Ureter (tissue), 1 donor: Measurements from ENCODE around the gene CCNYL1. TPM values are rescaled to one million over a fixed set of nuclear protein-coding genes. Genes with fewer than 3 reads are reported as not detected.

ENCODE experiments used
- DNase-seq: peaks from one replicate; pipeline ENCODE4 v3.0.0-alpha.2; 2020; ENCODE audit warnings: low spot score
- total RNA-seq: library from RNA; stranded (reverse); gene quantifications from one replicate; pipeline ENCODE4 v1.2.4, GENCODE V29; 2023
- donor health status: DM: yes; HTN: yes; CAD: no.

CCNYL1 gene
- total RNA-seq, 1 donor from 2014 or later = 21.1 TPM

- DNase-seq = no peak
These were observed 54.7 kb downstream of the CCNYL1 start for GRCh38 chr2:207766041-207766551.

DNA sequence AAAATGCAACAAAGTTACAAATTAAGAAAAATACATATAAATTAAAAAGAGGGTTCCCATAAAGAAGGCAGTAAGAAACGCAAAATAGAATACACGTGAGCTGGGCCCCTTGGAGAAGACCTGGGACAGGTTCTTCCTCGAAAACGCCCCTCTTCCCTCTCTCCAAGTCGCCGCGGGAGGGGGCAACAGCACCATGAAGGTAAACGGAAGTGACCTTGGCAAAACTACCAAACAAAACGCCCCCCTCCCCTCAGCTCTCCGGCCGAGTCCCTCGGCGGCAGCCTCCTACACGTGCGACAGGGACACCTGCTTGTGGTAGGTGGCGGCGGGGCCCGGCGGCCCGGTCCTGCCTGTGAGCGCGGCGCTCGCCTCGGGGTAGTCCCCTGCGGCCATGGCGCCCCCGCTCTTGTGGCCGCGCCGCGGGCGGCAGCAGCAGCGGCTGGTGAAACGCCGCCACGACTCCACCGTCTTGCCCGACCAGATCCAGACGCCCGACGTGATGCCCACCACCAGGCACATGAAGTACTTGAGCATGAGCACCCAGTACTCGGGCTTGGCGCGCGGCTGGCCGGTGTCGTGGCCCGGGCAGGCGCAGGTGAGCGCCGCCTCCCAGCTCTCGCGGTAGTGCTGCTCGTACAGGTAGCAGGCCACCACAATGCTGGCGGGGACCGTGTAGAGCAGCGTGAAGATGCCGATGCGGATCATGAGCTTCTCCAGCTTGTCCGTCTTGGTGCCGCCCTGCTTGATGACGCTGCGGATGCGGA is 55.4 kb downstream of the CCNYL1 start:
- DNase-seq = no peak

DNA sequence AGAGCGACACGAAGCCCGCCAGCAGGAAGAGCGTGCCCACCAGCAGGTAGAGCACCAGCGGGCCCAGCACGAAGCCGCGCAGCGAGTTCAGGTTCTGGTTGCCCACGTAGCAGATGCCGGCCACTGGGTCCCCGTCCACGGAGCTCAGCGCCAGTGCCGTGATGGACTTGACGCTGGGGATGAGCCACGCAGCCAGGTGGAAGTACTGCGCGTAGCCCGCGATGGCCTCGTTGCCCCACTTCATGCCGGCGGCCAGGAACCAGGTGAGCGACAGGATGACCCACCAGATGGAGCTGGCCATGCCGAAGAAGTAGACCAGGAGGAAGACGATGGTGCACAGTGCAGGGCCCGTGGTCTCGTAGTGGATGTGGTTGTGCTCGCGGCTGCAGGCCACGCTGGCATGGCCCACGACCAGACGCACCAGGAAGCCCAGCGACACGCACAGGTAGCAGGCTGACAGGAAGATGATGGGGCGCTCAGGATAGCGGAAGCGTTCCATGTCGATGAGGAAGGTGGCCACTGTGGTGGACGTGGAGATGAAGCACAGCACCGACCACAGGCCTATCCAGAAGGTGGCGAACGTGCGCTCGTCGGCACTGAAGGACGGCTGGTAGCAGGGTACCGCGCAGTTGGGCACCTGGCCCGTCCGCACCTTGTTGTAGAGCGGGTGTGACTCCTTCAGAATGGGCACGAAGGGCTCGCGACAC is 56.2 kb downstream of the CCNYL1 start:
- DNase-seq = no peak

DNA sequence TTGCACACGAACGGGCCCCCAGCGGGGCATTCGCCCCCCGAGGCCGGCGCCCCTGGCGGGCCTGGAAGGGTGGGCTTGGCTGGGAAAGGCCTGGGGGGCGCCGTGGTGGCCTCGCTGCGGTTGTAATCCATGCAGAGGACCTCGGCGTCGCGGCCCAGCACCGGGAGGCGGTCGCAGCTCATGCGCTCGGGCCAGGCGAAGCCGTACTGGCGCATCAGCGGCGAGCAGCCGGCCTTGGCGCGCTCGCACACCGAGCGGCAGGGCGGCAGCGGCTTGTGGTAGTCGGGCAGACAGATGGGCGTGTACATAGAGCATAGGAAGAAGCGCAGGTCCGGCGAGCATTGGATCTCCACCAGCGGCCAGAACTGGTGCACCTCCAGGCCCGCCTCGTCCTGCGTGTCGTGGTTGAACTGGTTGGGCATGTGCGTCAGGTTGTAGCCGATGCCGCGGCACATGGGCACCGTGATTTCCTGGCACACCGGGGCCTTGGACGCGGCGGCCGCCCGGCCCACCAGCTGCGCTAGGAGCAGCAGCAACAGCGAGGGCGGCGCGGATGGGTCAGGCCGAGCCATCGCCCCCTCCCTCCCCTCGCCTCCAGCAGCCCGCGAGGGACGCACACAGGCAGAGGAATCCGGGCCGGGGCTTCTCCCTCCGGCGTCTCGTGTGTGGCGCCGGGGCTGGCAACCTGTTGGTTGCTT is 56.9 kb downstream of the CCNYL1 start:
- peak; percentile 61 for DNase-seq

DNA sequence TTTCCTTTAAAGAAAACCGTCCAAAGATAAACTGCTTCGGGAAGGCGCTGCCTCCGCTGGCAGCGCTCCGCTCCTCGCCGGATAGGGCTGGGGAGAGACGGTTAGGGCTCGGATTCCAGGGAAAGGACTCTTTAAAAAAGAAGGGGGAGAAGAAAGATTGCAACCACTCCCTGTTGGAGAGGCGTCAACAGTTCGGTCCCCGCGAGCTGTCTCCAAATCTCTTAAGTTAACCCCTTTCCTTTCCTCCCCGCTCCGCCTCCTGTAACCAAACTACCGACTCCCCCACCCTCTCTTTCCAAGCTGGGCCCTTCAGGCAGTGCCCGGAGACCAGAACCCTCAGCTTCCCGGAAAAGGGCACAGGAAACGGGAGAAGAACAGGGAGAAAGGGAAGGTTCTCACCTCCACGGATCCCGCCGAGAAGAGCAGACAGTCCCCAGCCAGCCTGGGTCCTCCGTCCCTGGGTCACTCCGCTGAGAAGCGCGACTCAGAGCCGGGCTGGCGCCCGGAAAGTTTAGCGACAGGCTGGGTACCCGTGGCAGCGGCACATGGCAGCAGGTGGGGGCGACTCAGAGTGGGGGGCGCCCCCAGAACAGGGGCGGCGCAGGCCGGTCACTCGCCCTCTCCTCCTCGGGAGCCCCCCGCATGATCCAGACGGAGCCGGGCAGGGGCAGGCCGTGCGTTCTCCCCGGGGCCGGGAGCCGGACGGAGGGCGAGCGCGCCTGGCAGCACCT is 57.6 kb downstream of the CCNYL1 start:
- peak; percentile 49 for DNase-seq

DNA sequence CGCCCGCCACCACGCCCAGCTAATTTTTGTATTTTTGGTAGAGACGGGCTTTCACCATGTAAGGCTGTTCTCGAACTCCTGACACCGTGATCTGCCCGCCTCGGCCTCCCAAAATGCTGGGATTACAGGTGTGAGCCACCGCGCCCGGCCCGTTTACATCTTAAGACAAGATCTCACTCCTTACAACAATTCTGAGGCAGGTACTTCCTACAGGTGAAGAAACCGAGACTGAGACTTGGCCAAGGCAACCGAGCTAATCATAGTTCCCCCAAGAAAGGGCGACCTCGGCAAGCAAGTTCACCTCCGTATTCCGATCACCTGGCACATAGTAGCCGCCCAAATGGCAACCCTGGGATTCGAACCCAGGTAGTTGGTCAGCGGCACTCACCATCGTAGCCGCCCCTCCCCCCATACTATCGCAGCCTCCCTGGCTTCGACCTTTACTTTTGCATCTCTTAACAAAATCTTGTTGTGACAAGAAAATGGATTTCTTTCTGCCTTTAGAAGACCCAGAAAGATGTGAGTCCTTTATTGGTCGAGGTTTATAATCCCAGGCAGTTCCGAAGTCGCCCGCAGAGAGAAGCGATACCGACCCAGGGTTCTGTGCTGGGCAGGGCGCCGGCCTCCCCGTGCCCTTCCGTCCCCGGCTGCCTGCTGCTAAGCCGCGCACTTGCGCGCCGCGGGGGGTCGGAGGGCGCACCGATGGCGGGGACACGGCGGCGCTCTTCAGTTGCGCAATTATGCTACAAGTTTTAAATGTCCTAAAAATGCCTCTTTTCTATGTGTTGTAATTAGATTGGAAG is 59.4 kb downstream of the CCNYL1 start:
- DNase-seq = no peak

GRCh38 chr2:207771421-207771820 is 60.0 kb downstream of the CCNYL1 start:
- no peak for DNase-seq

- DNase-seq = no peak
These were observed 60.8 kb downstream of the CCNYL1 start for GRCh38 chr2:207772081-207772843.

- DNase-seq = no peak
These were observed 61.4 kb downstream of the CCNYL1 start for GRCh38 chr2:207772844-207773205.

GRCh38 chr2:207775473-207775872 is 64.0 kb downstream of the CCNYL1 start:
- no peak for DNase-seq

- no peak for DNase-seq
These were observed 65.7 kb downstream of the CCNYL1 start for GRCh38 chr2:207777124-207777523.

GRCh38 chr2:207778298-207778882 is 67.0 kb downstream of the CCNYL1 start:
- no peak for DNase-seq

DNA sequence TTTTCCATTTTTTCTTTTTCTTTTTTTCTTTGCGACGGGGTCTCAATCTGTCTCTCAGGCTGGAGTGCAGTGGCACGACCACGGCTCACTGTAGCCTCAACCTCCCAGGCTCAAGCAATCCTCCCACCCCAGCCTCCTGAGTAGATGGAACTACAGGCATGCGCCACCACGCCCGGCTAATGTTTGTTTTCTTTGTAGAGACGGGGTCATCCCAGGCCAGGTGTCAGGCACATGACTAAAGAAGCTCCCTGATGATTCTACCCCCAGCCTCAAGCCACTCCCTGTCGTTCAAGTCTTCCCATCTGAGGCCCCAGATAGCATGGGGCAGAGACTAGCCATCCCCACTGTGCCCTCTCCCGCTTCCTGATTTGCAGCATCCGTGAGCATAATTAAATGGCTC is 68.1 kb downstream of the CCNYL1 start:
- DNase-seq = no peak

GRCh38 chr2:207782238-207783030 is 71.0 kb downstream of the CCNYL1 start:
- DNase-seq = no peak

DNA sequence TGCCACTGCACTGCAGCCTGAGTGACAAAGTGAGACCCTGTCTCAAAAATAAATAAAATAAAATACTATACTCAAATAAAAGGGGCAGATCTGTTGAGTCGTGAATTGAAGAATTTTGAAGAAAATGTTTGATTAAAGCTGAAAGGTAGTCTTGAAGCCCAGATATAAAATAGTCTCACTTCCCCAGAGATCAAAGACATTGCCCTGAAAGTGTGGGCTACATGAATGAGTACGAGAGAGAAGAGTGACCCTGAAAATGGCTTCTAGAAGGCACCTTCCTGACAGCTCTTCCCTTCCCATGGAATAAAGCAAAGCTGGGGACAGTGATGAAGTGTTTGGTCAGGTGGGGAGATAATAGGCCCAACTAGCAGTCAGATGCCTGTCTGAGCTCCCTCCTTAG is 72.1 kb downstream of the CCNYL1 start:
- DNase-seq = no peak

- DNase-seq = no peak
These were observed 73.5 kb downstream of the CCNYL1 start for GRCh38 chr2:207784898-207785297.

DNA sequence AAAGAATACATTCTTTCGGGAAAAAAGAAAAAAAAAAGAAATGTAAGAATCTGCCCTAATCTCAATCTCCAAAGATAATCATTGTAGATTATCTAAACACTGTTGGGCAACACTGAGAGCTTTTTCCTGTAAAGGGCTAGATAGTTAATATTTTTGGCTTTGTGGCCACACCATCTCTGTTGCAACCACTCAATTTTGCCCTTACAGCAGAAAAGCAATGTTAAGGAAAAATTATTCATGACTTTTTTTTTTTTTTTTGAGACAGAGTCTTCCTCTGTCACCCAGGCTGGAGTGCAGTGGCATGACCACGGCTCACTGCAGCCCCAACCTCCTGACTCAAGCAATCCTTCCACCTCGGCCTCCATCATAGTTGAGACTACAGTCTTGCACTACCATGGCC is 75.6 kb downstream of the CCNYL1 start:
- DNase-seq = no peak

DNA sequence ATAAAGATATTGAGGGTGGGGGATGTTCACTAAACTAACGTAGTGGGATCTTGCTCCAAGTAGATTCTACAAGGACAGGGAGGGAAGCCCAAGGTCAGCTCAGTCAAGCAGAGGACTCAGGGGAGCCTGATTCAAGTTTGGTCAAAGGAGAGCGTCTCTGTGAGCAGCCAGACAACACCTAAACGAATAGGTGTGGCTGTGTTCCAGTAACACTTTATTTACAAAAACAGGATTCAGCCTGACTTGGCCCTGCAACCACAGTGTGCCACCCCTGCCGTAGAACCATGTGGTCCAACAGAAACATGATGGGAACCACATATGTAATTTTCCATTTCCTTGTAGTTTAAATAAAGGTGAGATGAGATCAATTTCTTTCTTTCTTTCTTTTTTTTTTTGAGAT is 76.4 kb downstream of the CCNYL1 start:
- DNase-seq = no peak

GRCh38 chr2:207790898-207791297 is 79.5 kb downstream of the CCNYL1 start:
- no peak for DNase-seq
